NCI-H1436 (cell line): ENCODE results near the gene CCT6B.
"Not testable (repeated sequence)": the region's sequence is repeated elsewhere in the genome, so short reads cannot be mapped to it uniquely, and the experiment has no call there.

ENCODE experiments used
- DNase-seq: peaks from one replicate; lab custom pipeline; 2025; lab: John Stamatoyannopoulos, UW

The CCT6B gene, protein sequence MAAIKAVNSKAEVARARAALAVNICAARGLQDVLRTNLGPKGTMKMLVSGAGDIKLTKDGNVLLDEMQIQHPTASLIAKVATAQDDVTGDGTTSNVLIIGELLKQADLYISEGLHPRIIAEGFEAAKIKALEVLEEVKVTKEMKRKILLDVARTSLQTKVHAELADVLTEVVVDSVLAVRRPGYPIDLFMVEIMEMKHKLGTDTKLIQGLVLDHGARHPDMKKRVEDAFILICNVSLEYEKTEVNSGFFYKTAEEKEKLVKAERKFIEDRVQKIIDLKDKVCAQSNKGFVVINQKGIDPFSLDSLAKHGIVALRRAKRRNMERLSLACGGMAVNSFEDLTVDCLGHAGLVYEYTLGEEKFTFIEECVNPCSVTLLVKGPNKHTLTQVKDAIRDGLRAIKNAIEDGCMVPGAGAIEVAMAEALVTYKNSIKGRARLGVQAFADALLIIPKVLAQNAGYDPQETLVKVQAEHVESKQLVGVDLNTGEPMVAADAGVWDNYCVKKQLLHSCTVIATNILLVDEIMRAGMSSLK

DNA sequence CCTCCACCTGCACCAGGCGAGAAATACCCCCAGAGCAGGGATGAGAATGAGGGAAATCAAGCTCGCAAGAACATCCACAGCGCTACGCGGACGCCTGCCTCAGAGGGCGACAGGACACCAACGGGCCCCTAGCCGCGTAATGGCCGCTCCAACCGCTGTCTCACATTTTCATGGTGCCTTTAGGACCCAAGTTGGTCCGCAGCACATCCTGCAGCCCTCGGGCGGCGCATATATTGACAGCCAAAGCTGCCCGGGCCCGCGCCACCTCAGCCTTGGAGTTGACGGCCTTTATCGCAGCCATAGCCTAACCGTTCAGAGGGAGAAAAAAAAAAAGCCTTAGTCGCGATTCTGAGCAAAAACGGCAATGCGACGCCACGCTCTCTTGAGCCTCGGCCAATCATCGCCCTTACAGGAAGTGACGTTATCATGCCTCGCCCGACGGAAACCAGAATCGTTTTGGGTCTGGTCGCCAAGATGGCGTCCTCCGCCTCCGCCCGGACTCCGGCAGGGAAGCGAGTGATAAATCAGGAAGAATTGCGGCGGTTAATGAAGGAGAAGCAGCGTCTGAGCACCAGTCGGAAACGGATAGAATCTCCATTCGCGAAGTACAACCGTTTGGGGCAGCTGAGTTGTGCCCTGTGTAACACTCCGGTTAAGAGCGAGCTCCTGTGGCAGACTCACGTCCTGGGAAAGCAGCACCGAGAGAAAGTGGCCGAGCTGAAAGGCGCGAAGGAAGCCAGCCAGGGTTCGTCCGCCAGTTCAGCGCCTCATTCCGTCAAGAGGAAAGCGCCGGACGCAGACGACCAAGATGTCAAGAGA lies at the start of gene CCT6B, which contains the start of gene ZNF830:
CCT6B (minus strand) TSS at position 368 of the 819 bp plus-strand sequence; CDS start at position 301, 67 bp downstream.
ZNF830 (plus strand) TSS at position 448 of the 819 bp plus-strand sequence; CDS start at position 475, 27 bp downstream.
- peak; percentile 95 for DNase-seq

DNA sequence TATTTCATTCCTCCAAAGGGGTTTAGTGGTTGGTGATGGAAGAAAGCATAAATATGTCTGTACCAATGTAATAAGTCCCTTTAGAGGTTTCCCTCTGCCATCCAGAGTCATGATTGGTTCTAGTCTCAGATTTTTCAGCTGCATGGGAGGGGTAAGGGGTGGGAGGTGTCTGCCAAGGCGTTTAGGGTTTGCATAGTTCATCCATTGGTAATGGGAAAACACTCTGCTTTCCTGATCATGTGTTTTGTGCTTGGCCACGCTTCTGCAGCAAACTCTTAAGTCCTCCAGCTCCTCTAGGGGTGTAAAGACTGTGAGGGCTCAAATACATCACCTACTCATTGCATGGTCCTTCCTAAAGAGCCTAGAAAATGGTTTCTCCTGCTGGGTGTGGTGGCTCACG lies 48.8 kb upstream of the CCT6B start:
- DNase-seq, result no peak

DNA sequence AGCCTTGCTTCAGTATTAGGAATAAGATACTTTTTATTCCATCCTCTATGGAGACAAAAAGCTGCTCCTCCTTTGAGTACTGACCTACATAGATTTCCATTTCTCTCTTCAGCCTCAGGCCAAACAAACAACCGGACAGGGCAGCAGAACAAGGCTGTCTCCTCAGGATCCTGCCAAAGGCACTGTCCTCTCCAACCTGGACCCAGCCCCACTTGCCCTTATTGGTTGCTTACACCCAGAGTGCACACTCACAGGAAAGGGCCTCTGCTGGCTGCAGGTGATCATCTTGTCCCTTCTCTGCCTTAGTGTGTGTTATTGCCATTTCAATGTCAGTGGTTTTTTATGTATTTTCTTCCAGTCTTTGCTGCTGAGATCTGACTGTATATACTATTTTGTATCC lies 45.7 kb upstream of the CCT6B start:
- no peak for DNase-seq

DNA sequence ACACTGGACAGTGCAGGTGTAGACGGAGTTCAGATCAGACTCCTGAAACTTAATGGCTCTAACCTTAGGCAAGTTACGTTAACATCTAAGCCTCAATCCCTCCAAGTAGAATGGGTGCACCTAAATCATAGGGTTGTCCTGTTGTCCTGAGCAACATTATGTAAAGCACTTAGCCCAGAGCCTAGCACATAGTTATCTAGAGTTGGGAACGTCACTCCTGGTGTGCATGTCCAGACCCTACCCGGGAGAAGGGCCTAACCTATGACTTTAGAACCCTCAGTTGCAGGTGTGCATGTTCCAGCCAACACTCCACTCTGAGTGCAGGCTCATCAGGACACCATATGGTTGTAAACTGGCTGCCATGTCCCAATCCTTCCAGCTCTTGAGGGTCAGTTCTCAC lies 45.1 kb upstream of the CCT6B start:
- no peak for DNase-seq

DNA sequence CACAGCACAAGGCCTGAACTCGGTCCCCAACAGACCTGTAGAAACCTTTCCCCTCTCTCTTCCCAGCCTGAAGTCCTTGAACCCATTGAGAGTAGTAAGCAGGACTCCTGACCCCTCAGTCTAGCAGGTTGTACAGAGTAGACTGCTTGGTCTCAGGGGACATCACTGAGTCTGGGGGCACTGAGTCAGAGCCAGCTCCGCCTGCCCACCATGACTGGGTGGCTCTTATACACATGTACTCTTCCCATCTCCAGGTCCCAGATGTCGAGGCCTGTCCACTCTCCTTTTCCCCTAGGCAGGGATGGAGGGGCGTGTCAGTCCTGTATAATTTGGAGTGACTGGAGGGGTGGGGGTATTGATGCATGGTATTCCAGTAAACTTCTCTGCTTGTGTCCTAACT lies 42.5 kb upstream of the CCT6B start:
- DNase-seq, result no peak

DNA sequence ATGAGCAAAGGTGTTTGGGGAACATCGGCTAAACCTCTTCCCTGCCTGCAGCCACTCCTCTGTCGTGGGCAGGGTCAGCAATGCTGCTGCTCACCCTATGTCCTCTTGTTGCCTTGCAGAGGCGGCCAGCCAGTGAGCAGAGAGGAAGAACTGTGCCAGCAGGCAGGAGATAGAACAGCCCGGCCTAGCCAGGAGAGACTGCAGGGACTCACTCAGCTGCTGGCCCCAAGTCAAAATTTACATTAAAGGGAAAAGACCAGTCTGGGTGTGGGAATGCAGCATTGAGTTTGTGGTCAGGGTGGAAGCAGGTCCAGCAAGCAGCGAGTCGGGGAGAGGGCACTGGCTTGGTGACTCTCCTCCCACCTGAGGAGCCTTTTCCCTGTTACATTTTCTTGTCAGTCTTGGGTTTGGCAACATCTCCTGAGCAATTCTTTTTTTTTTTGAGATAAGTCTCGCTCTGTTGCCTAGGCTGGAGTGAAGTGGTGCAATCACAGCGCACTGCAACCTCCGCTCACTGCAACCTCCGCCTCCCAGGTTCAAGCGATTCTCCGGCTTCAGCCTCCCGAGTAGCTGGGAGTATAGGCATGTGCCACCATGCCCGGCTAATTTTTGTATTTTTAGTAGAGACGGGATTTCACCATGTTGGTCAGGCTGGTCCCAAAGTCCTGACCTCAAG lies 41.8 kb upstream of the CCT6B start:
- DNase-seq, result no peak

DNA sequence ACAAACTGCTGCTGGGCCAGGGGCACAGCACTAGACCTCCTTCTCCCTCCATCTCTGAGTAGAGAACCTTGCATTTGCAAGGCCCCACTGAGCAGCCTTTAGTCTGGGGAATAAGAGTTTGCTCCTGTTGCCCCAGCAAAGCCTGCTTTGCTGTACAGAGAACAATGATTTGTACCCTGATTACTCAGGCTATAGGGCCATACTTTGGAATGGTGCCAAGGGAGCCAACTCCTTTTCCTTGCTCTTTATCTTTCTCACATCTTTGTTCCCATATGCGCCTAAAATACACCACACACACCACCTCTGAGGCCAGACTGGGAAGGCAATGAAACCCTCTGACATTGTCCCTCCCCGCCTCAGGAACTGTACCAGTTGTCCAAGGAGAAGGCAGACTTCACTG lies 40.3 kb upstream of the CCT6B start:
- no peak for DNase-seq

DNA sequence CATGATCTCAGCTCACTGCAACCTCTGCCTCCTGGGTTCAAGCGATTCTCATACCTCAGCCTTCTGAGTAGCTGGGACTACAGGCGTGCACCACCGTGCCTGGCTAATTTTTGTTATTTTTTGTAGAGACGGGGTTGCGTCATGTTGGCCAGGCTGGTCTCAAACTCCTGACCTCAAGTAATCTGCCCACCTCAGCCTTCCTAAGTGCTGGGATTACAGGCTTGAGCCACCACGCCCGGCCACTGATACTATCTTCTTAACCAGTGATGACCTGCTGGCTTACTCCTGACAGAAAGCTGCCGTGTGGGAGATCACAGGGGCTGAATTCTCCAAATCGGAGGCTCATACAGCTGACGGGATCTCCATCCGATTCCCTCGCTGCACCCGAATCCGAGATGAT lies 39.7 kb upstream of the CCT6B start:
- not testable (repeated sequence) for DNase-seq

DNA sequence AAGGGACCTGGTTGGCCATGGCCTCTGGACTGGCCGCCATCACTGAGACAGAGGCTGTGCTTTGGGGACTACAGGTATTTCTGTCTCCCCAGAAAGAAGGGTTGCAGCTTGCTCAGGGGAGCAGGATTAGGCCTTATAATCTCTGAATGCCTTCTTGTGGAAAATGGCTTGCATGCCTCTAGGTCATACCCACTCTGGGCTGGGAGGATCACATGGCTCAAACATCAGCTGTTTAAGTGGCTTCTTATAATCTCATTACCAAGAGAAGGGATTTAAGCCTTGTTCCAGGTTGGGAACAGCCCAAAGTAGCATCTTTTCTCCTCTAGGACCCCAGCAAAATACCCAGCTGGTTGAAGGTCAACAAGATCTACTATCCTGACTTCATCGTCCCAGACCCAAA lies 38.2 kb upstream of the CCT6B start:
- no peak for DNase-seq

DNA sequence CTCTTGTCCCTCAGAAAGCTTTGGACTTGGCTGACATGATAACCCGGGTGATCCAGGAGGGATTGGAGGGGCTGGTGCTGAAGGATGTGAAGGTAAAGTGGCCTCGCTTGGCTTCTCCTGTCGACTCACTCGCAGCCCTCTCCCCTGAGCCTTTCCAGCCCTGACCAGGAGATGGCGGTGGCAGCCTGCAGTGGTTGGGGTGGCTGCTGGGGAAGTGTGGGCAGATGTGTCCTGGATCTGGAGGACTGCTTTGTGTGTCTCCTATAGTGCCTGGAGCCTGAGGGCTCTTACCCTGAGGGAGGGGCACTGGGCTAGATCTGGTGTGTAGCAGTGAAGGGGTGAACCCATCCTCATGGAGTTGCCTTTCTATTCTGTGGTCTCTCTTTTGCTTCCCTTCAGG lies 36.9 kb upstream of the CCT6B start:
- DNase-seq, result peak; percentile 4

DNA sequence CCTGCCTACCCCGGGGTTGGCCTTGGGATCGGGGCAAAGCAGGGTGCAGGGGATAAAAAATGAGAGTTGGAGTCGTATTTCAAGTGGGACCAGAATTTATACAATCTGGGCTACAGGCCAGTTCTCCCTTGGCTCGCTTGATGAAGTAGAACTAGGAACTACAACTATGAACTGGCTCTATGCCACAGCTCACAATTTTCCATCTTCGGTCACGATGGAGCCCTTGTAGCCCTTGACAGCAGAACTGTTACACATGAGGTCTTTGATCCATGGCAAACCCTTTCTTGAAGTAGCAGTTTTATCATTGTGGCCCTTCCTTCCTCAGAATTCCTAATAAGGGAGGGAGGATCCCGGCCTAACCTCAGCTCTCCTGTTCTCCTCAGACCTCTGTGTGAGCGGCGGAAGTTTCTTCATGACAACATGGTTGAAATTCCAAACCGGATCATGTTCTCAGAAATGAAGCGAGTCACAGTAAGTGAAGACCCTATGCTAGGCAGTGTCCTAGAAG lies 36.1 kb upstream of the CCT6B start:
- DNase-seq, result no peak

DNA sequence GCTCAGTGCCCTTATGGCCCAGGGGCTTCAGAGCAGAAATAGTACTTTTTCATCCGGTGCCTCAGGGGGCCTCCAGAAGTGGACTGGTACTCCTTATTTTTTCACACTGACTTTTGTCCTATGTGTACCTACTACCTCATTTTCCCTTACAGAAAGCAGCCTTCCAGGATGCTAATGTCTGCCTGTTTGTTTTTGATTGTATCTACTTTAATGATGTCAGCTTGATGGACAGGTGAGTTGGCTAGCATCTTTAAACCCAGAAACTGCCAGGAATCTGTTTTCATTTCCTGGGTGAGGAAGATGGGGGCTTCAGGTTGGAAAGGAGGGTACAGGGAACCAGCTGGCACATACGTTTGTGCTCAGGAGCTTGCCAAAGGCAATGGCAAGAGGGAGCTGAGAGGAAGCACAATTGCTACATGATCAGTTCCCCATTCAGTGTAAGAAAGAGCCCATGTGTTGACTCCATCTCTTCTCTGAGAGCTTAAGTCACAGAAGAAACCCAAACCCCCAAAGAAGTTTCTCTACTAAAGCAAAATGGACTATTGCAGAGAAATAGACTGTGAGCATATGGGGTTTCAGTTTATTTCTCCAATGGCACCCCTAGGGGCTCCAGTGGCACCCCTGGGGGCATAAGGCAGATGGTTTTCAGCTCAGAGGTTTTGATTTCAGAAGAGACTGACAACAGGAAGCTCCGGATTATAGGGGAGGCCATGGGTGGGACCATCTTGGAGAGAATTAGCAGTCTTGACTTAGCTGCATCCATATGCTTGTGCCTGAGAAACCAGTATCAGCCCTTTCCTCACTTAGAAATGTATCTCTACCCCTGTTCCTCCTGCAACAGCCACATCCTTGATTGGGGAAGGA lies 35.4 kb upstream of the CCT6B start:
- no peak for DNase-seq

DNA sequence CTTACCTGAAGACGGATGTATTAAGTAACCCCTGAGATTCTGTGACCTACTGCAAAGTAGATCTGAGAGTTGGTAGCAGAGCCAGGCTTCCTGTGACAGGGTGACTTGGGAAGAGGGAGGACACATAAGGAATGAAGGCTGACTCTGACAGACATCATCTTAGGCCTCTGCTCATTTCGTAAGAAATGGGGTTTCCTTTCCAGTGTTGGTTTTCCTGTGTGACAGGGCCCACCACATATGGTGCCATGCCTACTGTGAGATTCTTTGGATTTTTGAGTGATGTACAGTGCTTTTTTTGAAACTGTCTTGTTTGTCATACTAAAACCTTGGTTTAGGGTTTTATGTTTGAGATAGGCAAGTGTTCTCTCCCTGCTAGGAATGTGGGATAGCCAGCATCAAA lies 31.8 kb upstream of the CCT6B start:
- DNase-seq, result no peak

DNA sequence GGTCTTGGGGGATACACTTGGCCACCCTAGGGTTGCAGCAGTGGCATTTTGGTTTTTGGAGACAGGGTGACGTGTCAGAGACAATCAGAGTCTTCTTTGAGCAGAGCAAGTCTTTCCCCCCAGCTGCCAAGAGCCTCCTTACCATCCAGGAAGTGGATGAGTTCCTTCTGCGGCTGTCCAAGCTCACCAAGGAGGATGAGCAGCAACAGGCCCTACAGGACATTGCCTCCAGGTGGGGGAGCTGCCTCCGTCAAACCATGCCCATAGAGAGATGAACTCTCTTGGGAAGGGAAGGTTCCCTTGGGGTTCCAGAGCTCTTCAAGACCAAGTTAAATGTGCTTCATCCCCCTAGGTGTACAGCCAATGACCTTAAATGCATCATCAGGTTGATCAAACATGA lies 30.3 kb upstream of the CCT6B start:
- no peak for DNase-seq

DNA sequence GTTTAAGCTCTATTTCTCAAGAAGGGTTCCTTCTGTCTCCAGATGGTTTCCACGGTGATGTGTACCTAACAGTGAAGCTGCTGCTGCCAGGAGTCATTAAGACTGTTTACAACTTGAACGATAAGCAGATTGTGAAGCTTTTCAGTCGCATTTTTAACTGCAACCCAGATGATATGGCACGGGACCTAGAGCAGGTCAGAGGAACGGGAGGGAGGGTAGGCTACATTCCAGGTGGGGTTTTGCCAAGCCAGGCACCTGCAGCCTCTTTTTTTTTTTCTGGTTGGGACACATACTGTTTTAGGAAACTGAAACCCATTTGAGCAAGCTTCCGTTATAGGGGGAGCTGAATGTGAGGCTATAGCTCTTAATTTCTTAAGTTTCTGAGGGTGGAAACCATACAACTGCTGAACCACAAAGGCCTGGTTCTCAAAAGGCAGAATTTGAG lies 29.7 kb upstream of the CCT6B start:
- DNase-seq, result no peak

DNA sequence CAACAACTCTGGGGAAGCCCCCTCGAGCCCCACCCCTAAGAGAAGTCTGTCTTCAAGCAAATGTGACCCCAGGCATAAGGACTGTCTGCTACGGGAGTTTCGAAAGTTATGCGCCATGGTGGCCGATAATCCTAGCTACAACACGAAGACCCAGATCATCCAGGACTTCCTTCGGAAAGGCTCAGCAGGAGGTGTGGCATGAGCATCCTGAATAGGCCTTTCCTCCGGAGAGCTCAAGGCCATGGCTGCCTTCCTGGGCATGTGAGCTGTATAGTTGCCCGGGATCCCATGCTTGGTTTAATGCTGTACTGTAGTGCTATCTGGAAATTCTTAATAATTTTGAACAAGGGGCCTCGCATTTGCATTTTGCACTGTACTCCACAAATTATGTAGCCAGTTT lies 28.2 kb upstream of the CCT6B start:
- DNase-seq, result no peak

DNA sequence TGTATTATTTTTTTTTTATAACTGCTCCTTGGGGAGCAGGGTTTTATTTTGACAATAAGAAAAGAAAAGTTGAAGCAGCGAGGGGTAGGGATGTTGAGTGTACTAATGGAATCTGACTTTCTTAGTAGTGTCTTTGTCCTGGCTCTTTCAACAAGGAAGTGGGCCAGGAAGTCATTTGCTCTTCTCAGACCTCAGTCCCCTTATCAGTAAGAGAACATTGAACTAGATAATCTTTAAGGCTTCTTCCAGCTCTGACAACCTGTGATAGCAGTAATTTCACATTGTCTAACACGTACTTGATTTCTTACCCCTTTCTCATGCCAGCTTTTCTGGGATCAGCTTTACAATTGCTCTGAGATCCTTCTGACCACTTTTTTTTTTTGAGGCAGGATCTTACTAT lies 27.4 kb upstream of the CCT6B start:
- DNase-seq, result no peak

DNA sequence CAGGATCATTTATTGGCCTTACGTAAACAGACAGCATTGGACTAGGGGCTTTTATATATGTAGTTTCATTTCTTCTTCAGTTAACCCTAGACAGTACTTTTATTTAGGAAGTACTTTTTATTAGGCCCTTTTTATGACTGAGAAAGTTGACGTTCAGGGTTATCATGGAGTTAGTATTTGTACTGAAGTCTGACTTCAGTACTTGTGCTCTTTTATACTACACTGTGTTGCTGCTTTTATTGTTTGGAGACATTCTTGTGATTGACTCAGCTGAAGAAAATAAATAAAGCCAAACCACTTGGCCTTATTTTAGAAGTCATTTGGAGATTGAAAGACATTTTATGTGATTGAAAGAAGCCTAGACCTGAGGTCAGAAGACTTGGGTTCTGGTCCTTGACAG lies 26.0 kb upstream of the CCT6B start:
- no peak for DNase-seq

DNA sequence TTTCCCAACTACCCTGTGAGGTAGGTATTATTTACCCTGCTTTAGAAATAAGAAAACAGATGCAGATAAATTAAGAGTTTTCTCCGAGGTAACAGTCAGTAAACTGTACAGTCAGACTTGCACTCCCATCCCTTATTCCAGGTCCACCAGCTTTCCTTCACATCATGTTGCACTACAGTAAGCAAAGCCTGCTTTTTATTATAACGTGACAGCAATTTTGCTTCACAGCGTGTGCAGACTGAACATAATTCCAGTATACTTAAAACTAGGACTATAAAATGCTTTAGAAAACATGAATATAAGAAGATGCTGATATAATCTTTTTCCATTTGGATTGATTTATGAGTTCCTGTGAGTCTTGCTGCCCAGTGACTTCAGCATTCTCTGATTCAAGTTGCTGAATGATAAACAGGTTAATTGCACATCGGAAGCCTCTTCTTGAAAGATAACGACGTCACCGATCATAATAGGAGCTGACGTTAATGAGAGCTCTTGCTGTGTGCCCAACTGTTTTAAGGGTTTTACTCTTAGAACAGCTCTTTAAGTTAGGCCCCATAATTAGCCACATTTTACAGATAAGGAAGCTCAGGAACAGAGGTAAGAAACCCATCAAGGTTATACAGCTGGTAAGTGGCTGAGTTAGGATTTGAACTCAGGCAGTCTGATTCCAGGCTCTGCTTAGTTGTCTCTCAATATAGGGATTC lies 20.4 kb upstream of the CCT6B start:
- DNase-seq, result peak; percentile 68
